HepG2 (cell line): ENCODE measurements around the gene STYXL1. TPM values are rescaled to one million over a fixed set of nuclear protein-coding genes. Genes with fewer than 3 reads are reported as not detected.

Experiments
- DZIP1 ChIP-seq: sonication (generic); formaldehyde crosslinking; IDR thresholded peaks from 2 replicates; pipeline ENCODE4 v1.5.0; 2020; ENCODE audit warnings: mild to moderate bottlenecking, missing genetic modification reagents
- GMEB1 ChIP-seq: sonication (generic); formaldehyde crosslinking; IDR thresholded peaks from 2 replicates; pipeline ENCODE4 v1.5.1; 2020; ENCODE audit warnings: missing genetic modification reagents, mild to moderate bottlenecking, borderline replicate concordance
- LCORL ChIP-seq, 2 experiments: fragments of 450-650 bp in 1 of 2; sonication (generic) in 1 of 2; formaldehyde crosslinking in 1 of 2; IDR thresholded peaks; 2 replicates each; pipeline versions ENCODE4 v1.5.0 to v1.6.1; 2017 to 2020; ENCODE audit warnings: antibody characterized with exemption in 1 of 2, missing genetic modification reagents in 1 of 2
- MAFF ChIP-seq: IDR thresholded peaks from 2 replicates; pipeline ENCODE4 v1.6.1; 2011; ENCODE audit warnings: low read depth, low read length, improper control_type of control experiment
- MYPOP ChIP-seq: sonication (generic); formaldehyde crosslinking; IDR thresholded peaks from 2 replicates; pipeline ENCODE4 v1.8.1; 2023; ENCODE audit warnings: mild to moderate bottlenecking, moderate library complexity, missing genetic modification reagents
- PBX3 ChIP-seq: sonication (generic); formaldehyde crosslinking; IDR thresholded peaks from 2 replicates; pipeline ENCODE4 v1.8.1; 2023; ENCODE audit warnings: missing genetic modification reagents, inconsistent platforms, borderline replicate concordance
- RCOR2 ChIP-seq: IDR thresholded peaks from 2 replicates; pipeline ENCODE4 v1.6.1; 2016; ENCODE audit warnings: missing biosample characterization, missing genetic modification reagents
- RNF219 ChIP-seq: sonication (generic); formaldehyde crosslinking; IDR thresholded peaks from 2 replicates; pipeline ENCODE4 v1.5.0; 2020; ENCODE audit warnings: mild to moderate bottlenecking, missing genetic modification reagents
- ZNF10 ChIP-seq: sonication (generic); formaldehyde crosslinking; IDR thresholded peaks from 2 replicates; pipeline ENCODE4 v1.4.0; 2020; ENCODE audit warnings: mild to moderate bottlenecking, low read depth, missing genetic modification reagents, borderline replicate concordance
- ZNF501 ChIP-seq: sonication (generic); formaldehyde crosslinking; IDR thresholded peaks from 2 replicates; pipeline ENCODE4 v1.5.1; 2020; ENCODE audit warnings: mild to moderate bottlenecking, moderate library complexity, missing genetic modification reagents
- ZNF580 ChIP-seq: IDR thresholded peaks from 2 replicates; pipeline ENCODE4 v1.6.1; 2016; ENCODE audit warnings: low read depth, borderline replicate concordance
- ZNF598 ChIP-seq: sonication (generic); formaldehyde crosslinking; IDR thresholded peaks from 2 replicates; pipeline ENCODE4 v1.5.1; 2020; ENCODE audit warnings: mild to moderate bottlenecking, missing genetic modification reagents, borderline replicate concordance
- ZNF639 ChIP-seq: conservative IDR thresholded peaks from 2 replicates; pipeline ENCODE4 v1.6.1; 2018; ENCODE audit warnings: missing genetic modification reagents
- ZNF746 ChIP-seq: sonication (generic); formaldehyde crosslinking; IDR thresholded peaks from 2 replicates; pipeline ENCODE4 v1.8.0; 2022; ENCODE audit warnings: mild to moderate bottlenecking, missing genetic modification reagents
- ZNF776 ChIP-seq: sonication (generic); formaldehyde crosslinking; IDR thresholded peaks from 2 replicates; pipeline ENCODE4 v1.4.0; 2020; ENCODE audit warnings: mild to moderate bottlenecking, missing genetic modification reagents
- ZNF878 ChIP-seq: sonication (generic); formaldehyde crosslinking; IDR thresholded peaks from 2 replicates; pipeline ENCODE4 v1.8.1; 2023; ENCODE audit warnings: mild to moderate bottlenecking, missing genetic modification reagents, moderate library complexity
- ZNF883 ChIP-seq: sonication (generic); formaldehyde crosslinking; IDR thresholded peaks from 2 replicates; pipeline ENCODE4 v1.5.1; 2020; ENCODE audit warnings: mild to moderate bottlenecking, missing genetic modification reagents; ENCODE audit errors: not compliant biosample characterization
- polyA plus RNA-seq, 8 experiments: library from polyadenylated mRNA; depleted of rRNA in 3 of 8; stranded (reverse) in 7 of 8; unstranded in 1 of 8; fragments of >200 nt; fragmentation: Illumina TruSeq in 4 of 8; extraction: Trizol in 4 of 8; gene quantifications; 2 replicates each; pipeline versions ENCODE4 v1.2.1 to v1.2.3, GENCODE V29; 2011 to 2016; ENCODE audit warnings: low read depth in 4 of 8, missing spikeins in 1 of 8, mixed read lengths in 1 of 8; ENCODE audit not compliant: insufficient read depth in 1 of 8
- total RNA-seq, 5 experiments: library from RNA; depleted of rRNA; stranded (reverse); fragments of >200 nt; fragmentation: Illumina TruSeq; extraction: Trizol; gene quantifications; 2 replicates each; pipeline ENCODE4 v1.2.3, GENCODE V29; 2016; ENCODE audit warnings: low read depth in 1 of 5

The STYXL1 gene
- total and polyA plus RNA-seq, 2 of the 13 experiments (the other 11 are each of a cell fraction or from before 2014, with no cell fraction given) = 23.9 to 38.3 TPM

GRCh38 chr7:75994388-75995051 lies 53.3 kb downstream of the STYXL1 start, which contains the start of gene TMEM120A (continued):
- peak; percentile 77; the same call in 1 of the 2 replicates for TF ChIP-seq ZNF598 (CRISPR knock-in tag)
- peak; percentile 65; the same call in 1 of the 2 replicates for TF ChIP-seq ZNF639 (CRISPR knock-in tag)
- TF ChIP-seq ZNF580 (CRISPR knock-in tag) = peak; percentile 65; the same call in 1 of the 2 replicates
- no peak; the same call in 1 of the 2 replicates for TF ChIP-seq MYPOP (CRISPR knock-in tag)
- no peak for TF ChIP-seq MAFF
- no peak for TF ChIP-seq ZNF878 (CRISPR knock-in tag)
- peak; percentile 60; the same call in 1 of the 2 replicates for TF ChIP-seq ZNF501 (CRISPR knock-in tag)
- TF ChIP-seq RCOR2 (CRISPR knock-in tag) = 0 out of 2 replicates have a peak, but pooled peaks have one; percentile 65
- no peak for TF ChIP-seq PBX3
- no peak for TF ChIP-seq ZNF10 (CRISPR knock-in tag)
- no peak for TF ChIP-seq ZNF883 (CRISPR knock-in tag)
- TF ChIP-seq RNF219 = no peak
- TF ChIP-seq ZNF776 (CRISPR knock-in tag) = peak; percentile 81
- no peak for TF ChIP-seq LCORL (IDR thresholded peaks at IDR 0.05)
- peak; percentile 30 for TF ChIP-seq LCORL (CRISPR knock-in tag; IDR thresholded peaks at IDR 0.05)
- TF ChIP-seq DZIP1 = 0 out of 2 replicates have a peak, but pooled peaks have one; percentile 50
- peak; percentile 37; the same call in 1 of the 2 replicates for TF ChIP-seq GMEB1
- no peak; the same call in none of the 2 replicates for TF ChIP-seq ZNF746 (CRISPR knock-in tag)
